ENCODE measurements around the gene CLDN14.

- TF ChIP-seq, protein P1, sequence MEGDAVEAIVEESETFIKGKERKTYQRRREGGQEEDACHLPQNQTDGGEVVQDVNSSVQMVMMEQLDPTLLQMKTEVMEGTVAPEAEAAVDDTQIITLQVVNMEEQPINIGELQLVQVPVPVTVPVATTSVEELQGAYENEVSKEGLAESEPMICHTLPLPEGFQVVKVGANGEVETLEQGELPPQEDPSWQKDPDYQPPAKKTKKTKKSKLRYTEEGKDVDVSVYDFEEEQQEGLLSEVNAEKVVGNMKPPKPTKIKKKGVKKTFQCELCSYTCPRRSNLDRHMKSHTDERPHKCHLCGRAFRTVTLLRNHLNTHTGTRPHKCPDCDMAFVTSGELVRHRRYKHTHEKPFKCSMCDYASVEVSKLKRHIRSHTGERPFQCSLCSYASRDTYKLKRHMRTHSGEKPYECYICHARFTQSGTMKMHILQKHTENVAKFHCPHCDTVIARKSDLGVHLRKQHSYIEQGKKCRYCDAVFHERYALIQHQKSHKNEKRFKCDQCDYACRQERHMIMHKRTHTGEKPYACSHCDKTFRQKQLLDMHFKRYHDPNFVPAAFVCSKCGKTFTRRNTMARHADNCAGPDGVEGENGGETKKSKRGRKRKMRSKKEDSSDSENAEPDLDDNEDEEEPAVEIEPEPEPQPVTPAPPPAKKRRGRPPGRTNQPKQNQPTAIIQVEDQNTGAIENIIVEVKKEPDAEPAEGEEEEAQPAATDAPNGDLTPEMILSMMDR (IDR thresholded peaks at IDR 0.05): no peak
- TF ChIP-seq POLR2AphosphoS5 (IDR thresholded peaks at IDR 0.05): no peak
Measured at GRCh38 chr21:36464590-36464989, 15.3 kb downstream of the CLDN14 start.

Measured in prostate gland (tissue), 2 donors.